Neural cell (in vitro differentiated cells): ENCODE results near the gene MRPL42. TPM values are rescaled to one million over a fixed set of nuclear protein-coding genes. Genes with fewer than 3 reads are reported as not detected.

Source experiments
- H2AFZ ChIP-seq: fragments of 200-600, 300-800 bp; sonication (generic), shearing (Covaris generic); 2 replicates; pipeline ENCODE4 v1.6.0; 2014; ENCODE audit warnings: low read depth, mild to moderate bottlenecking, antibody characterized with exemption, low read length, moderate library complexity
- H3F3A ChIP-seq: fragments of 200-600 bp; shearing (Covaris generic); 2 replicates; pipeline ENCODE4 v1.6.1; 2016; ENCODE audit warnings: mild to moderate bottlenecking, moderate library complexity, mixed read lengths, antibody characterized with exemption, low read length; ENCODE audit not compliant: insufficient read depth, poor library complexity, severe bottlenecking
- H3K27ac ChIP-seq: fragments of 200-600, 300-800 bp; sonication (generic), shearing (Covaris generic); 2 replicates; pipeline ENCODE4 v1.5.1; 2014; ENCODE audit warnings: mild to moderate bottlenecking, low read length, moderate library complexity
- H3K27me3 ChIP-seq: fragments of 300-800, 200-600 bp; sonication (generic), shearing (Covaris generic); 2 replicates; pipeline ENCODE4 v1.6.0; 2014; ENCODE audit warnings: mild to moderate bottlenecking, low read depth, low read length, moderate library complexity; ENCODE audit not compliant: insufficient read depth
- H3K36me3 ChIP-seq: fragments of 300-800, 200-600 bp; sonication (generic), shearing (Covaris generic); 2 replicates; pipeline ENCODE4 v1.5.1; 2014; ENCODE audit warnings: mild to moderate bottlenecking, antibody characterized with exemption, low read length, moderate library complexity; ENCODE audit not compliant: insufficient read depth
- H3K4me2 ChIP-seq: fragments of 300-800, 200-600 bp; sonication (generic), shearing (Covaris generic); 2 replicates; pipeline ENCODE4 v1.6.0; 2014; ENCODE audit warnings: mild to moderate bottlenecking, low read length
- H3K4me3 ChIP-seq: fragments of 300-800, 200-600 bp; sonication (generic), shearing (Covaris generic); 2 replicates; pipeline ENCODE4 v1.5.1; 2014; ENCODE audit warnings: mild to moderate bottlenecking, low read length, moderate library complexity
- H3K79me2 ChIP-seq: fragments of 200-600 bp; shearing (Covaris generic); replicated peaks from 2 replicates; pipeline ENCODE4 v1.6.0; 2014; ENCODE audit warnings: mild to moderate bottlenecking, low read length, moderate library complexity; ENCODE audit not compliant: insufficient read depth
- H3K9ac ChIP-seq: fragments of 300-800, 200-600 bp; sonication (generic), shearing (Covaris generic); 2 replicates; pipeline ENCODE4 v1.6.1; 2016; ENCODE audit warnings: mild to moderate bottlenecking, low read length, mixed read lengths
- H3K9me2 ChIP-seq: fragments of 200-600 bp; shearing (Covaris generic); 2 replicates; pipeline ENCODE4 v1.6.1; 2016; ENCODE audit warnings: mild to moderate bottlenecking, low read length, mixed read lengths; ENCODE audit not compliant: insufficient read depth
- H3K9me3 ChIP-seq: fragments of 200-600, 300-800 bp; sonication (generic), shearing (Covaris generic); 2 replicates; pipeline ENCODE4 v1.6.1; 2016; ENCODE audit warnings: mild to moderate bottlenecking, mixed run types, low read length, moderate library complexity, mixed read lengths
- H4K20me1 ChIP-seq: fragments of 200-600 bp; shearing (Covaris generic); 2 replicates; pipeline ENCODE4 v1.6.1; 2016; ENCODE audit warnings: mild to moderate bottlenecking, mixed run types; ENCODE audit not compliant: insufficient read depth
- CTCF ChIP-seq: fragments of 450-650 bp; IDR thresholded peaks from 2 replicates; pipeline ENCODE4 v1.5.1; 2014; ENCODE audit warnings: antibody characterized with exemption, mild to moderate bottlenecking, moderate library complexity; ENCODE audit not compliant: poor library complexity, severe bottlenecking
- EP300 ChIP-seq: fragments of 450-650 bp; conservative IDR thresholded peaks from 2 replicates; pipeline ENCODE4 v1.6.1; 2014; ENCODE audit warnings: antibody characterized with exemption, mild to moderate bottlenecking, moderate library complexity; ENCODE audit not compliant: poor library complexity, severe bottlenecking
- EZH2 ChIP-seq: fragments of 200-600, 300-800 bp; shearing (Covaris generic), sonication (generic); IDR thresholded peaks from 2 replicates; pipeline ENCODE4 v1.6.1; 2014; ENCODE audit warnings: antibody characterized with exemption, low read length, borderline replicate concordance, mild to moderate bottlenecking; ENCODE audit not compliant: insufficient read depth, poor library complexity, severe bottlenecking
- MXI1 ChIP-seq: fragments of 450-650 bp; conservative IDR thresholded peaks from 2 replicates; pipeline ENCODE4 v1.6.1; 2014; ENCODE audit warnings: antibody characterized with exemption, mild to moderate bottlenecking; ENCODE audit not compliant: poor library complexity, severe bottlenecking
- POLR2AphosphoS5 ChIP-seq: IDR thresholded peaks from 2 replicates; pipeline ENCODE4 v1.6.1; 2012
- RAD21 ChIP-seq: fragments of 450-650 bp; conservative IDR thresholded peaks from 2 replicates; pipeline ENCODE4 v1.6.1; 2014; ENCODE audit warnings: antibody characterized with exemption, mild to moderate bottlenecking, moderate library complexity
- REST ChIP-seq: IDR thresholded peaks from 2 replicates; pipeline ENCODE4 v1.6.1; 2012; ENCODE audit warnings: borderline replicate concordance
- SMC3 ChIP-seq: fragments of 450-650 bp; conservative IDR thresholded peaks from 2 replicates; pipeline ENCODE4 v1.6.1; 2014; ENCODE audit warnings: antibody characterized with exemption, mild to moderate bottlenecking, moderate library complexity; ENCODE audit not compliant: poor library complexity
- TAF1 ChIP-seq: IDR thresholded peaks from 2 replicates; pipeline ENCODE4 v1.6.1; 2012; ENCODE audit warnings: low read depth
- polyA plus RNA-seq: library from polyadenylated mRNA; depleted of rRNA; stranded (reverse); fragments of >200 nt; gene quantifications from 2 replicates; pipeline ENCODE4 v1.2.3, GENCODE V29; 2014

MRPL42 gene
- polyA plus RNA-seq, 1 donor from 2014 or later: 260 TPM

- no peaks in the 10 kb centered on the region for H3K36me3 ChIP-seq
- no peaks in the 10 kb centered on the region for H4K20me1 ChIP-seq
- TF ChIP-seq EP300: no peak
- TF ChIP-seq CTCF: no peak
- no peak for TF ChIP-seq SMC3
- no peak for TF ChIP-seq REST
- TF ChIP-seq MXI1: no peak
- TF ChIP-seq RAD21: no peak
- TF ChIP-seq EZH2: no peak
- TF ChIP-seq POLR2AphosphoS5: no peak
- TF ChIP-seq TAF1: no peak
Measured at GRCh38 chr12:93426412-93426805, 40.9 kb upstream of the MRPL42 start.

GRCh38 chr12:93427779-93428564, 39.3 kb upstream of the MRPL42 start:
- peaks cover 88% of the 10 kb centered on the region for H3K79me2 ChIP-seq
- no peak overlapping the region for H3K27ac ChIP-seq
- TF ChIP-seq EP300: no peak
- no peak for TF ChIP-seq CTCF
- no peak overlapping the region for H3K4me3 ChIP-seq
- no peaks in the 10 kb centered on the region for H3K9me3 ChIP-seq
- H3K9me2 ChIP-seq: no peaks in the 10 kb centered on the region
- no peak overlapping the region for H3K9ac ChIP-seq
- H2AFZ ChIP-seq: no peak overlapping the region
- H3K4me2 ChIP-seq: no peak overlapping the region
- H3K36me3 ChIP-seq: no peaks in the 10 kb centered on the region
- H3K27me3 ChIP-seq: no peaks in the 10 kb centered on the region
- H3F3A ChIP-seq: no peaks in the 10 kb centered on the region
- no peaks in the 10 kb centered on the region for H4K20me1 ChIP-seq

More at GRCh38 chr12:93426412-93426805, 40.9 kb upstream of the MRPL42 start:
- H3K9me3 ChIP-seq: no peaks in the 10 kb centered on the region
- H3K9ac ChIP-seq: no peak overlapping the region
- H3K79me2 ChIP-seq: peaks cover 89% of the 10 kb centered on the region
- H2AFZ ChIP-seq: no peak overlapping the region
- H3K4me2 ChIP-seq: no peak overlapping the region
- H3F3A ChIP-seq: no peaks in the 10 kb centered on the region
- no peaks in the 10 kb centered on the region for H3K9me2 ChIP-seq
- no peak overlapping the region for H3K4me3 ChIP-seq
- H3K27ac ChIP-seq: no peak overlapping the region
- H3K27me3 ChIP-seq: no peaks in the 10 kb centered on the region
